ENCODE measurements around the gene METTL16. TPM values are rescaled to one million over a fixed set of nuclear protein-coding genes. Genes with fewer than 3 reads are reported as not detected.

The METTL16 gene
- total and polyA plus RNA-seq, 4 donors: 4.1 to 8.9 (median 6.6) TPM

DNA sequence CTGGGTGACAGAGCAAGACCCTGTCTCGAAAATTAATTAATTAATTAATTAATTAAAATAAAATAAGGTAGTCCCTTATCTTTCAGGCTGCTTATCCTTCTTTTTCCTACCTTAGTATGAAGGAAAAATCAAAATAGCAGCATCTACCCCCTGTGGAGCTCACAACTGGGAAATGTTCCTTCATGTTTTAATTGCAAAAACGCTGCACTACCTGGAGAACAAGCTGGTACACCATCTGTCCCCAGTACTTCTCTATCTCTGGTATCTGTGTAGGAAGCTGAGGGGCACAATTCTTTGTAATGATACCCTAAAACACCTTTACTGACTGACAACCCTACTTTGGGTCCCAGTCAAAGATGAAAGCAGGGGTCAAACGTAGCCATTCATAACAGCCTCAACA is 55.7 kb downstream of the METTL16 start:
- Histone ChIP-seq H3K4me3 (ENCODE audit: low read depth in 1 of 3, low read length in 3 of 3) (no peak overlapping the region), H3K9me3 (ENCODE audit: control insufficient read depth in 4 of 4, low read length in 3 of 4) (no peaks in the 10 kb centered on the region), H3K27ac (ENCODE audit: low read depth in 1 of 2, low read length in 2 of 2) (no peak overlapping the region), H3K4me1 (ENCODE audit: control insufficient read depth in 4 of 4, insufficient read depth in 4 of 4, low read length in 3 of 4) (no peaks in the 10 kb centered on the region), H3K27me3 (ENCODE audit: control insufficient read depth in 4 of 4, insufficient read depth in 4 of 4, low read length in 3 of 4) (no peaks in the 10 kb centered on the region), H3K9ac (ENCODE audit: low read depth in 1 of 2, low read length in 2 of 2) (no peak overlapping the region), H3K36me3 (ENCODE audit: control insufficient read depth in 4 of 4, insufficient read depth in 3 of 4, low read depth in 1 of 4, low read length in 3 of 4) (peaks cover 2 to 12% (median 6%) of the 10 kb centered on the region in 4 donors)
- DNase-seq (ENCODE audit: low spot score): no peak
- no peak for TF ChIP-seq FOXA2 (IDR thresholded peaks at IDR 0.05)
- no peak for TF ChIP-seq GABPA (IDR thresholded peaks at IDR 0.05 in 1 of 2, conservative IDR thresholded peaks at IDR 0.05 in 1 of 2)
- no peak for TF ChIP-seq HNF4G (IDR thresholded peaks at IDR 0.05)
- no peak for TF ChIP-seq NR2F2 (IDR thresholded peaks at IDR 0.05)
- no peak for TF ChIP-seq FOXA1 (IDR thresholded peaks at IDR 0.05)
- TF ChIP-seq, protein P1, sequence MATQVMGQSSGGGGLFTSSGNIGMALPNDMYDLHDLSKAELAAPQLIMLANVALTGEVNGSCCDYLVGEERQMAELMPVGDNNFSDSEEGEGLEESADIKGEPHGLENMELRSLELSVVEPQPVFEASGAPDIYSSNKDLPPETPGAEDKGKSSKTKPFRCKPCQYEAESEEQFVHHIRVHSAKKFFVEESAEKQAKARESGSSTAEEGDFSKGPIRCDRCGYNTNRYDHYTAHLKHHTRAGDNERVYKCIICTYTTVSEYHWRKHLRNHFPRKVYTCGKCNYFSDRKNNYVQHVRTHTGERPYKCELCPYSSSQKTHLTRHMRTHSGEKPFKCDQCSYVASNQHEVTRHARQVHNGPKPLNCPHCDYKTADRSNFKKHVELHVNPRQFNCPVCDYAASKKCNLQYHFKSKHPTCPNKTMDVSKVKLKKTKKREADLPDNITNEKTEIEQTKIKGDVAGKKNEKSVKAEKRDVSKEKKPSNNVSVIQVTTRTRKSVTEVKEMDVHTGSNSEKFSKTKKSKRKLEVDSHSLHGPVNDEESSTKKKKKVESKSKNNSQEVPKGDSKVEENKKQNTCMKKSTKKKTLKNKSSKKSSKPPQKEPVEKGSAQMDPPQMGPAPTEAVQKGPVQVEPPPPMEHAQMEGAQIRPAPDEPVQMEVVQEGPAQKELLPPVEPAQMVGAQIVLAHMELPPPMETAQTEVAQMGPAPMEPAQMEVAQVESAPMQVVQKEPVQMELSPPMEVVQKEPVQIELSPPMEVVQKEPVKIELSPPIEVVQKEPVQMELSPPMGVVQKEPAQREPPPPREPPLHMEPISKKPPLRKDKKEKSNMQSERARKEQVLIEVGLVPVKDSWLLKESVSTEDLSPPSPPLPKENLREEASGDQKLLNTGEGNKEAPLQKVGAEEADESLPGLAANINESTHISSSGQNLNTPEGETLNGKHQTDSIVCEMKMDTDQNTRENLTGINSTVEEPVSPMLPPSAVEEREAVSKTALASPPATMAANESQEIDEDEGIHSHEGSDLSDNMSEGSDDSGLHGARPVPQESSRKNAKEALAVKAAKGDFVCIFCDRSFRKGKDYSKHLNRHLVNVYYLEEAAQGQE (IDR thresholded peaks at IDR 0.05): no peak
- no peak for TF ChIP-seq HNF4A (conservative IDR thresholded peaks at IDR 0.05)
- no peak for TF ChIP-seq JUND (IDR thresholded peaks at IDR 0.05)
- TF ChIP-seq, protein P2, sequence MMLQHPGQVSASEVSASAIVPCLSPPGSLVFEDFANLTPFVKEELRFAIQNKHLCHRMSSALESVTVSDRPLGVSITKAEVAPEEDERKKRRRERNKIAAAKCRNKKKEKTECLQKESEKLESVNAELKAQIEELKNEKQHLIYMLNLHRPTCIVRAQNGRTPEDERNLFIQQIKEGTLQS (IDR thresholded peaks at IDR 0.05): no peak
- no peak for TF ChIP-seq EGR1 (IDR thresholded peaks at IDR 0.05; ENCODE audit: low read depth in 2 of 2)
- 97% methylated on average over 3 of the region's 3 CpGs for WGBS

DNA sequence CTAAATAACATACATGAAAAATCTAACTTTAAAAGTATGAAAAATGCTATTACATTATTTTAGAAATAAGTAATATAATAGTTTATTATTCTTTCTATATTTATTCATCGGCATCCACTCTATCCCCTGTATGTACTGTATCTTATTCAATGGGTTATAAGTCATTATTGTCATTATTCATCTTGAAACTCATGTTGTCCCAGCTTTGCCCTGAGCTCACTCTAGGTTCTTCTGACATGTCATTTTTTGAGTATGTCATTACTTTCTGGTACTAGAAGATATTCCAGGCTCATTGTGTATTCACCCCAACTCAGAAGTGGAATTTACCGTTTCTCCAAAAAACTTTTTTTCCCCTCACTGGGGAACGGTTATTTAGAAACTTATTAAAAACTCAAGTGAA is 57.8 kb downstream of the METTL16 start:
- TF ChIP-seq, protein P3, sequence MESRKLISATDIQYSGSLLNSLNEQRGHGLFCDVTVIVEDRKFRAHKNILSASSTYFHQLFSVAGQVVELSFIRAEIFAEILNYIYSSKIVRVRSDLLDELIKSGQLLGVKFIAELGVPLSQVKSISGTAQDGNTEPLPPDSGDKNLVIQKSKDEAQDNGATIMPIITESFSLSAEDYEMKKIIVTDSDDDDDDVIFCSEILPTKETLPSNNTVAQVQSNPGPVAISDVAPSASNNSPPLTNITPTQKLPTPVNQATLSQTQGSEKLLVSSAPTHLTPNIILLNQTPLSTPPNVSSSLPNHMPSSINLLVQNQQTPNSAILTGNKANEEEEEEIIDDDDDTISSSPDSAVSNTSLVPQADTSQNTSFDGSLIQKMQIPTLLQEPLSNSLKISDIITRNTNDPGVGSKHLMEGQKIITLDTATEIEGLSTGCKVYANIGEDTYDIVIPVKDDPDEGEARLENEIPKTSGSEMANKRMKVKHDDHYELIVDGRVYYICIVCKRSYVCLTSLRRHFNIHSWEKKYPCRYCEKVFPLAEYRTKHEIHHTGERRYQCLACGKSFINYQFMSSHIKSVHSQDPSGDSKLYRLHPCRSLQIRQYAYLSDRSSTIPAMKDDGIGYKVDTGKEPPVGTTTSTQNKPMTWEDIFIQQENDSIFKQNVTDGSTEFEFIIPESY (IDR thresholded peaks at IDR 0.05): no peak
- TF ChIP-seq, protein P1 (IDR thresholded peaks at IDR 0.05): no peak
- TF ChIP-seq RAD21 (IDR thresholded peaks at IDR 0.05): no peak
- no peak for TF ChIP-seq NR2F2 (IDR thresholded peaks at IDR 0.05)
- TF ChIP-seq RXRA (IDR thresholded peaks at IDR 0.05): no peak
- TF ChIP-seq, protein P4, sequence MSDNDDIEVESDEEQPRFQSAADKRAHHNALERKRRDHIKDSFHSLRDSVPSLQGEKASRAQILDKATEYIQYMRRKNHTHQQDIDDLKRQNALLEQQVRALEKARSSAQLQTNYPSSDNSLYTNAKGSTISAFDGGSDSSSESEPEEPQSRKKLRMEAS (IDR thresholded peaks at IDR 0.05): no peak
- no peak for TF ChIP-seq FOXA2 (IDR thresholded peaks at IDR 0.05)
- no peak for TF ChIP-seq HNF4G (IDR thresholded peaks at IDR 0.05)
- no peak for TF ChIP-seq TAF1 (conservative IDR thresholded peaks at IDR 0.05)
- TF ChIP-seq SP1 (IDR thresholded peaks at IDR 0.05): no peak
- TF ChIP-seq, protein P5, sequence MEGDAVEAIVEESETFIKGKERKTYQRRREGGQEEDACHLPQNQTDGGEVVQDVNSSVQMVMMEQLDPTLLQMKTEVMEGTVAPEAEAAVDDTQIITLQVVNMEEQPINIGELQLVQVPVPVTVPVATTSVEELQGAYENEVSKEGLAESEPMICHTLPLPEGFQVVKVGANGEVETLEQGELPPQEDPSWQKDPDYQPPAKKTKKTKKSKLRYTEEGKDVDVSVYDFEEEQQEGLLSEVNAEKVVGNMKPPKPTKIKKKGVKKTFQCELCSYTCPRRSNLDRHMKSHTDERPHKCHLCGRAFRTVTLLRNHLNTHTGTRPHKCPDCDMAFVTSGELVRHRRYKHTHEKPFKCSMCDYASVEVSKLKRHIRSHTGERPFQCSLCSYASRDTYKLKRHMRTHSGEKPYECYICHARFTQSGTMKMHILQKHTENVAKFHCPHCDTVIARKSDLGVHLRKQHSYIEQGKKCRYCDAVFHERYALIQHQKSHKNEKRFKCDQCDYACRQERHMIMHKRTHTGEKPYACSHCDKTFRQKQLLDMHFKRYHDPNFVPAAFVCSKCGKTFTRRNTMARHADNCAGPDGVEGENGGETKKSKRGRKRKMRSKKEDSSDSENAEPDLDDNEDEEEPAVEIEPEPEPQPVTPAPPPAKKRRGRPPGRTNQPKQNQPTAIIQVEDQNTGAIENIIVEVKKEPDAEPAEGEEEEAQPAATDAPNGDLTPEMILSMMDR (IDR thresholded peaks at IDR 0.05; ENCODE audit: low read depth, low read length, missing input control): no peak
- TF ChIP-seq, protein P2 (IDR thresholded peaks at IDR 0.05): no peak
- TF ChIP-seq YY1 (IDR thresholded peaks at IDR 0.05): no peak
- no peak for TF ChIP-seq FOXA1 (IDR thresholded peaks at IDR 0.05)
- no peak for TF ChIP-seq EGR1 (IDR thresholded peaks at IDR 0.05; ENCODE audit: low read depth in 2 of 2)
- TF ChIP-seq GABPA (IDR thresholded peaks at IDR 0.05 in 1 of 2, conservative IDR thresholded peaks at IDR 0.05 in 1 of 2): no peak
- no peak for TF ChIP-seq JUND (IDR thresholded peaks at IDR 0.05)
- TF ChIP-seq HNF4A (conservative IDR thresholded peaks at IDR 0.05): no peak
- Histone ChIP-seq H3K4me3 (ENCODE audit: low read depth in 1 of 3, low read length in 3 of 3) (no peak overlapping the region), H3K4me1 (ENCODE audit: control insufficient read depth in 4 of 4, insufficient read depth in 4 of 4, low read length in 3 of 4) (no peaks in the 10 kb centered on the region), H3K9me3 (ENCODE audit: control insufficient read depth in 4 of 4, low read length in 3 of 4) (no peaks in the 10 kb centered on the region), H3K9ac (ENCODE audit: low read depth in 1 of 2, low read length in 2 of 2) (no peak overlapping the region), H3K27me3 (ENCODE audit: control insufficient read depth in 4 of 4, insufficient read depth in 4 of 4, low read length in 3 of 4) (no peaks in the 10 kb centered on the region), H3K36me3 (ENCODE audit: control insufficient read depth in 4 of 4, insufficient read depth in 3 of 4, low read depth in 1 of 4, low read length in 3 of 4) (peaks cover 2 to 10% (median 2%) of the 10 kb centered on the region in 4 donors), H3K27ac (ENCODE audit: low read depth in 1 of 2, low read length in 2 of 2) (no peak overlapping the region)
- DNase-seq (ENCODE audit: low spot score): no peak
- WGBS: 89% methylated on average over 3 of the region's 3 CpGs
